ENCODE data around the gene COL5A1. TPM values are rescaled to one million over a fixed set of nuclear protein-coding genes. Genes with fewer than 3 reads are reported as not detected.
"Not testable (repeated sequence)": the region's sequence is repeated elsewhere in the genome, so short reads cannot be mapped to it uniquely, and the experiment has no call there.

The COL5A1 gene
- total RNA-seq, 1 donor from 2014 or later = 91.0 TPM

- no peak for DNase-seq (ENCODE audit: low read depth)
Measured at GRCh38 chr9:134690946-134691694, 49.5 kb downstream of the COL5A1 start.

DNA sequence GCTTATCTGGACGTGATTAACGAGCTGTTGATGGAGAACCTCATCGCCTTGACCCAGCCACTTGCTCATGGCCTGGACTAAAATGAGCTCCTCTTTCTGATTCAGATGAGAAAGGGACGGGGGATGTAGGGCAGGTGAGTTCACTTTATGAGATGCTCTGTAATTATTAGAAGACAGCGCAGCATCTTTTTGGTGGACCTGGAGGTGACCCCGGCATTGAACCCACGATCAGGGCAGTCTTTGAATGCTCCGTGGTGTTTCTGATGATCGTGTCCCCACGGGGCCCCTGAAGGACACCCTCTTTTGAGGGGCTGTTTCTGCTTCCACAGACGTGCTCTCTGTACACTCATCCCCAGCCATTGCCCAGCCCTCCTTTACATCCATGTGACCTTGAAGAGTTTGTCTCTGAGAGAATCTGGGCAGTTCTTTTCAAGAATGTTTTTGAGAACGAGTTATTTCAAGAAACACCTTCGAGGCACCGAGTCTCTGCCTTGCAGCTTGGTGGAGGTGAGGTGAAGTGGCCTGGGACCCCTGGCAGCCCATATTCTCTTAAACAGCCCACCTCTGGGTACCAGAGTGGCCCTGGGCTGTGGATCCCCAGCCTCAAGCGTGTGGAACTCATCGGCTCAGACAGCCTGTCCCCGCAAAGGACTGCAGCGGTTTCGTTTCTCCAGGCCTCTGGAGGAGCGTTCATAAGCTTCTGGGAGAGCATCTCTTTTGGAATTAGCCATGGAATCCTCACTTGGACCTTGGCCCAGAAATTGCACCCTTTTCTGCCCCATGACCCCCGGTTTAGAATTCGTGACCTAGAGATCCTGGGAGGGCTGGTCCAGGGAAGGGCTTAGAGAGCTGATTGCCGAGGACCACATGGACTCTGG, 50.3 kb downstream of the COL5A1 start:
- no peak for DNase-seq (ENCODE audit: low read depth)

DNA sequence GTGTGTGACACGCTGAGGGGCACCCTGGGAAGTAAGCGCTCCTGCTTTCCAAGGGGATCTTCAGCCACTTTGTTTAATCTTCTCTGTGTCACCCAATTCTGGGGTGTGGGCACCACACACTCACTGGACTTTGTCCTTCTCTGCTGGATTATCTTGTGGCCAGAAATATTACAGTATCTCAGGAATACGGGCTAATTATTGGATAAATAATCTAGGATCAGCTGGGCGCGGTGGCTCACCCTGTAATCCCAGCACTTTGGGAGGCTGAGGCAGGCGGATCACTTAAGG, 50.9 kb downstream of the COL5A1 start:
- DNase-seq (ENCODE audit: low read depth) = no peak

- no peak for DNase-seq (ENCODE audit: low read depth)
Measured at GRCh38 chr9:134693011-134693410, 51.4 kb downstream of the COL5A1 start.

DNA sequence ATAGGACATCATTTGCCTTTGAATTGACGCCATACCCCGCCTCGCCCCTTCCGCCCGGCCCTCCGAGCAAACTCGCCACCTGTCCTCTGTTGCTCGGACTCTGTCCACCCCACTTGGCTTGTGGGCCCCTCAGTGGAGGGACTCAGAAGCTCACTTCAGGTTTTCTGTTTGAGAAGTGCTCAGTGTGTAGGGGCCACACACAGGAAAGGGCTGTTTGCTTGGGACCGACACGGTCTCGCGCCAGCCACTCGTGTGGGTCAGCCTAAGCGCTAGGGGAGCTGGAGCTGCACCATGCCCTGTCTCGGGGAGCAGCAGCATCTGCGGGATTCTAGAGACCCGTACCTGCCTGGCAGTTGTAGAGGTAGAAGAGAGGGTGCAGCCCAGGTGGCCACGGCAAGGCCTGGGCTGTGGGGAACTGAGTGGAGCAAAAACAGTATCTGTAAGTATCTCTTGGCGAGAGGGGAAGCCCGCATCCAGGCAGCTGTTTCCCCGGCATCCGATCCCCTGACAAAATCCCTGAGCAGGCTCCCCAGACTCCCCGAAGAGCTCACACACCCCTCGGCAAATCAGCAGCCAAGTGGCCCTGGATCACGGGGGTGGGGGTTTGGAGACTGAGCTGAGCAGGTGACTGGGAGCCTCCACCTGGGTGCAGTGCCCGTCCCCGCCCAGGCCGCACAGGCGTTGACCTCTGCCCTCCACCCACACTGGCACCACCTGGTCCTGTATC, 52.2 kb downstream of the COL5A1 start:
- DNase-seq (ENCODE audit: low read depth) = no peak

DNA sequence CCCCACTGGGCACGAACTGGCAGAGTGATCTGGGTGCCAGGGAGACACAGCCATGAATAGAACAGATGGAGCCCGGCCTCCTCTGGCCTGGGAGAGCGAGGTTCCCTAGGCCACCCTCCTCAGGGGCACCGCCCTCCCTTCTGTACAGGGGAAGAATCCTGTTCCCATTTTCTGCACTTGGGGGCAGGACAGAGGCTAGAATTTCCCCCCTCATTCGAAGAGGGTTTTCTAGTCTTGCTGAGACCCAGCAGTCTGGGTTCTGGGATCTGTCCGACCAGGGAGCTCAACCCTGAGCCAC, 52.7 kb downstream of the COL5A1 start:
- DNase-seq (ENCODE audit: low read depth) = no peak

- DNase-seq (ENCODE audit: low read depth) = no peak
Measured at GRCh38 chr9:134694714-134695113, 53.1 kb downstream of the COL5A1 start.

DNA sequence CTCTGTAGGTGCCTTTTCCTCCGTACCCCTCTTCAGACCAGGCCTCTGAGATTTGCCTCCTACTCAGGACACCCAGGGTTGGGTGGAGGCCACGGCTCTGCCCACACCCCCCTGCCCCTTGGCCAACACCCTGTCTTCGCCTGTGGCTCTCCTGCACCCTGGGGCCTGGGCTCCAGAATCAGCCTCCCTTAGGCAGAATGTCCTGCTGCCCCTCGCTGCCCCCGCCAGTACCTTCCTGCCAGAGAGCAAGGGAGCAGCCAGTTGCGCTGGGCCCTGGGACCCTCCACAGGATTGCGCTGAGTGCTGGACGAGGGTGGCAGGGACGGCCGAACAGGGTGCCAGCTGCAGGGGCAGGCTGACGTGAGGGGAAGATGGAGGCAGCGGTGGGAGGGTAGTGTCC, 53.5 kb downstream of the COL5A1 start:
- DNase-seq (ENCODE audit: low read depth) = no peak

- DNase-seq (ENCODE audit: low read depth) = no peak
Measured at GRCh38 chr9:134696433-134696832, 54.8 kb downstream of the COL5A1 start.

- DNase-seq (ENCODE audit: low read depth) = no peak
Measured at GRCh38 chr9:134698111-134698510, 56.5 kb downstream of the COL5A1 start.

GRCh38 chr9:134698587-134699342, 57.2 kb downstream of the COL5A1 start:
- DNase-seq (ENCODE audit: low read depth) = peak; percentile 52

DNA sequence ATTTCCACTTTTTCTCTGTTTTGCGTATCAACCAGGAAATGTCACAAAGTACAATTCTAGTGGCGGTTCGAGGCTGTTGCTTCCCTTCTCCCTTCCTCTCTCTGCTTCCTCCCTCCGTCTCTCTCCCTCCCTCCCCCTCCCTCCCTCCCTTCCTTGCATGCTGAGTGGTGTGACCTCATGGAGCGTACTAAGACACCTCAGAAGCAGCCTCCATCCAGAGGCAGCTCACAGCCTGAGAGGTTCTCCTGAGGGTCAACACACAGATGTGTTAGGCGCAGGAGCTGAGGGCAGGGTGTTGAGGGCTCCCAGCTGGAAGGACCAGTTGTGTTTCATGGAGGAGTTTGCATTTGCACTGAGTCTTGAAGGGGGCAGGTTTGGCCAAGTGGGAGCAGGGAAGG, 57.7 kb downstream of the COL5A1 start:
- DNase-seq (ENCODE audit: low read depth) = no peak

- DNase-seq (ENCODE audit: low read depth) = no peak
Measured at GRCh38 chr9:134700636-134701350, 59.2 kb downstream of the COL5A1 start.

- DNase-seq (ENCODE audit: low read depth) = no peak
Measured at GRCh38 chr9:134701581-134702259, 60.1 kb downstream of the COL5A1 start.

DNA sequence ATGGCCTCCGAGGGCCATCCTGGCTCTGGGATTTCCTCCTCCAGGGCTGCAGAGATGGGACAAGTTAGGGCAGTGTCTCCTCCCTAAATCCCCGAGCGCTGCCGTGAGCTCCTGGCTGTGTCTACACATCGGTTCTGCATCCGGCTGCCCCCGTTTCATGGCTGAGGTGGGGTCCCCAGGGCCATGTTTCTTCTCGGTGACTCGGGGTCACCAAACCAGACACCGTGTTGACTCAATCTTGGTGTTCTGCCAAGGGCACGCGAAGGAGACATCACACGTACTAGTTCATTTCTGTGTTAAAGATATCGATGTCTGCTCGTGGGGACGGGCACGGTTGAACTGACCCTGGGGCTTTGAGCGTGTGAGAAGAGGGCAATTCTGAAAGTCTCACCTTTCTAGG, 60.7 kb downstream of the COL5A1 start:
- DNase-seq (ENCODE audit: low read depth) = no peak

DNA sequence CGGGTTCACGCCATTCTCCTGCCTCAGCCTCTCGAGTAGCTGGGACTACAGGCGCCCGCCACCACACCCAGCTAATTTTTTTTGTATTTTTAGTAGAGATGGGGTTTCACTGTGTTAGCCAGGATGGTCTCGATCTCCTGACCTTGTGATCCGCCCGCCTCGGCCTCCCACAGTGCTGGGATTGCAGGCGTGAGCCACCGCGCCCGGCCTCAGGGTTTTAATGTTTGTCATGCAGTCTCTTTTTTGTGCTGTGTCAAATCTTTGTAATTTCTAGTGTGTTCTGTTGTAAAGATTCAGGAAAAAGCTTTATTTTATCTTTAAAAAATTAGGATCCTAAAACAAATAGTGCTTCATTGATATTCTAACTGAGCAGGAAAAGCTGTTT, 62.1 kb downstream of the COL5A1 start:
- DNase-seq (ENCODE audit: low read depth) = not testable (repeated sequence)

DNA sequence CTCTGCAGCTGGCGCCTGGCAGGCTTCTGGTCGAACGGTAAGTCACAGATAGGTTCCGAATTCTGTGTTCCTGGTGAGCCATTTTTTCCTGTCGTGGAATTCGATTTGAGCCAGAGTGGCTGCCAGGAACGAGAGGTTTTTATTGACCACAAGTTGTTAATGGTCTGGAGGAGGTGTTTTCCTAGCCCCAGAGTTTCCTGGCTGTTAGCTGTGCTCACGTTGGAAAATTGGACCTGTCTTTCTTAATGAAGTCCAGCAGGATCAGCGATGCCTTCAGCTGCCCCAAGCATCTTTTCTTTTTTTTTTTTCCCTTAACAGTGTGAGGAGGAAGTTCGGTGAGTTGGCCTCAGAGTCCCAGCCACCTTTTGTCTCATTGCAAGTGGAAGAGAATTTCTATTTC, 62.9 kb downstream of the COL5A1 start:
- DNase-seq (ENCODE audit: low read depth) = no peak

DNA sequence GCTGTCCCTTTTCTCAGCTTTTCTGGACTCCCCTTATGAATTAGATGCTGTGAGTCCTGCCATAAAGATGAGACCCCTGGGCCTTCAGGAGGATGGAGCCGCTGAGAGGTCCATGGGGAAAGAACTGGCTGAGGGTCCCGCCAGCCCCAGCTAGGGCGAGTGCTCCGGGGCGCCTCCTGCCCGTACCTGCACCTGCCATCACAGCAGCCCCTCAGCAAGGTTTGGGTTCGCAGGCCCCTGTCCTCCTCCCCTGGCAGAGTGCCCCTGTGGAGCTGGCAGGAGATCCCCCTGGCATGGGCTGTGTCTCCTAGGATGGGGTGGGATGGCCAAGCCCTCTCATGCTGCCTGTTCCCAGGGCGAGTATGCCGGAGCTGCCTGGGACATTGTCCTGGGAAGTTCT, 64.2 kb downstream of the COL5A1 start:
- no peak for DNase-seq (ENCODE audit: low read depth)

DNA sequence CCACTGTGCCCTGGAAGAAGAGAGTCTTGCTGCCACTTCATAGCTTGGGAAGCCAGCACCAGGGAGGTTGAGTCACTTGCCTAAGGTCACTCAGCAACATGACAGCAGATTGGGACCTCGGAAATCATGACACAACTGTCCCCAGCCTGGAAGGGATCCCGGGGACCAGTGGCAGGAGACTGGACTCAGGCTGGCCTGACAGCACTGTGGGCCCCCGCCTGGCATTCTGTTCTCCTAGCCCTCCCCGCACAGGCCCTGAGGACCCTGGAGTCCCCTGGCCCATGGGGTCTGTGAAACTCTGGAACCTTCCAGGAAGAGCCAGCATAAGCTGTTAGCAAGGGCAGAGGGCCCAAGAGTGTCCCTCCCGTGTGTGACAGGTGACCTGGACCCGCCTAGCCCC, 64.9 kb downstream of the COL5A1 start:
- no peak for DNase-seq (ENCODE audit: low read depth)

DNA sequence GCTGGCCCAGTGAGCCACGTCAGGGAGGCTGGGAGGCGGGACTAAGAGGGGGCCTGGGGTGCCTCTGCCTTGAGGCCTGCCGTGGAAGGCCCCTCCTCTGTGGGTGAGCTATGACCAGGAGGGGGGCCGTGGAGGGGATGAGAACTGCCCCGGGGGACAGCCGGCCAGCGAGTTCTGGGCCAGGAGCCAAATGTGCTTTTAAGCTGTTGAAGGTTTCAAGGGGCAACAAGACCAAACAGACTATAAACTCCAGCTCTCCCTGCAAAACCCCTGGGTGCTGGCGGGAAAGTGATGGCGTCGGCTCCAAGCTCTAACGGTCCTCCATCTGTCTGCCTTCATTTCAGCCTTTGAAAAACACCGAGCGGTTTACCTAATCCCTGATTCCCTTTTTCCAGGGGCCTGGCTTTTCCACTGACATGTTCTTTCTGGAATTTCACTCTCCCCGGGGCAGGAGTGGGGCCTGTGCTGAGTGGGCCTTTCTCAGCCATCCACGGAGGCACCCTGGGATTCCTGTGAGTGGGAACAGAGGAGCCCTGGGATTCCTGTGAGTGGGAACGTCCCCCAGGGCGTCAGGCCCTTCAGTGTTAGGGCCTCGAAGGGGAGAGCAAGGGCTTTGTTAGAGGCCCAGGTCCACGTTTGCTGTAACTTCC, 65.6 kb downstream of the COL5A1 start:
- DNase-seq (ENCODE audit: low read depth) = peak; percentile 76

All from myocyte (in vitro differentiated cells).